HEK293 (cell line): Measurements from ENCODE around the gene UST.

Source experiments
- CTCF ChIA-PET: fragments of 350-600 bp; formaldehyde crosslinking; extraction: SDS; loops from one replicate; lab custom pipeline; 2021; ENCODE audit warnings: antibody characterized with exemption; lab: Yijun Ruan, JAX
- POLR2A ChIA-PET: fragments of 300-600 bp; formaldehyde crosslinking; extraction: SDS; loops from one replicate; lab custom pipeline; 2020; ENCODE audit warnings: antibody characterized with exemption, inconsistent platforms; lab: Yijun Ruan, JAX
- H3K27ac ChIP-seq: fragments of 200-500 bp; sonication (Bioruptor generic); 2 replicates; pipeline ENCODE4 v1.5.1; 2014; ENCODE audit warnings: low read depth, low read length, control low read depth, inconsistent platforms; ENCODE audit errors: extremely low read depth
- H3K36me3 ChIP-seq, 2 experiments: fragments of 200-500 bp in 1 of 2; sonication (Bioruptor generic) in 1 of 2; 1 replicate in 1 of 2; 2 replicates in 1 of 2; pipeline ENCODE4 v1.5.1; 2014 to 2017; ENCODE audit warnings: inconsistent platforms in 2 of 2, low read length in 2 of 2; ENCODE audit not compliant: control insufficient read depth in 2 of 2, insufficient read depth in 1 of 2
- H3K4me1 ChIP-seq: fragments of 200-500 bp; sonication (Bioruptor generic); 2 replicates; pipeline ENCODE4 v1.5.1; 2014; ENCODE audit warnings: mild to moderate bottlenecking, low read length, inconsistent platforms; ENCODE audit not compliant: control insufficient read depth, insufficient read depth
- H3K4me3 ChIP-seq: 2 replicates; pipeline ENCODE4 v1.5.1; 2011; ENCODE audit warnings: low read depth, mild to moderate bottlenecking, control low read depth, low read length, moderate library complexity
- H3K9me3 ChIP-seq: fragments of 200-500 bp; sonication (Bioruptor generic); 2 replicates; pipeline ENCODE4 v1.5.1; 2014; ENCODE audit warnings: low read depth, low read length, inconsistent platforms; ENCODE audit not compliant: control insufficient read depth, insufficient read depth
- FEZF1 ChIP-seq: fragments of 450-650 bp; formaldehyde crosslinking; IDR thresholded peaks from 2 replicates; pipeline ENCODE4 v1.5.1; 2016; ENCODE audit warnings: missing biosample characterization, missing genetic modification characterization
- MEIS1 ChIP-seq: sonication (generic); formaldehyde crosslinking; IDR thresholded peaks from 2 replicates; pipeline ENCODE4 v1.8.1; 2022; ENCODE audit warnings: missing genetic modification reagents, mild to moderate bottlenecking, borderline replicate concordance
- OVOL3 ChIP-seq: fragments of 450-650 bp; formaldehyde crosslinking; IDR thresholded peaks from 2 replicates; pipeline ENCODE4 v1.5.1; 2016; ENCODE audit warnings: missing biosample characterization, missing genetic modification characterization
- PRDM10 ChIP-seq: fragments of 450-650 bp; formaldehyde crosslinking; IDR thresholded peaks from 2 replicates; pipeline ENCODE4 v1.5.1; 2016; ENCODE audit warnings: missing biosample characterization, missing genetic modification characterization
- SP7 ChIP-seq: fragments of 450-650 bp; formaldehyde crosslinking; IDR thresholded peaks from 2 replicates; pipeline ENCODE4 v1.5.1; 2016; ENCODE audit warnings: missing biosample characterization, missing genetic modification characterization
- ZBTB1 ChIP-seq: fragments of 450-650 bp; formaldehyde crosslinking; IDR thresholded peaks from 2 replicates; pipeline ENCODE4 v1.5.1; 2016; ENCODE audit warnings: missing biosample characterization, missing genetic modification characterization
- ZBTB21 ChIP-seq: fragments of 450-650 bp; formaldehyde crosslinking; IDR thresholded peaks from 2 replicates; pipeline ENCODE4 v1.5.1; 2017; ENCODE audit warnings: missing biosample characterization, missing genetic modification characterization
- ZFP69B ChIP-seq: fragments of 450-650 bp; formaldehyde crosslinking; IDR thresholded peaks from 2 replicates; pipeline ENCODE4 v1.5.1; 2016; ENCODE audit warnings: missing biosample characterization, missing genetic modification characterization
- ZNF133 ChIP-seq: fragments of 450-650 bp; formaldehyde crosslinking; IDR thresholded peaks from 2 replicates; pipeline ENCODE4 v1.5.1; 2016; ENCODE audit warnings: missing biosample characterization, missing genetic modification characterization
- ZNF155 ChIP-seq: fragments of 450-650 bp; formaldehyde crosslinking; IDR thresholded peaks from 2 replicates; pipeline ENCODE4 v1.5.1; 2016; ENCODE audit warnings: missing biosample characterization, missing genetic modification characterization
- ZNF174 ChIP-seq: fragments of 450-650 bp; formaldehyde crosslinking; IDR thresholded peaks from 2 replicates; pipeline ENCODE4 v1.5.0; 2017; ENCODE audit warnings: missing biosample characterization, mild to moderate bottlenecking, missing genetic modification characterization
- ZNF391 ChIP-seq: fragments of 450-650 bp; formaldehyde crosslinking; IDR thresholded peaks from 2 replicates; pipeline ENCODE4 v1.5.1; 2016; ENCODE audit warnings: low read depth, missing biosample characterization, missing genetic modification characterization, borderline replicate concordance
- ZNF416 ChIP-seq: fragments of 450-650 bp; formaldehyde crosslinking; IDR thresholded peaks from 2 replicates; pipeline ENCODE4 v1.5.1; 2016; ENCODE audit warnings: missing biosample characterization, missing genetic modification characterization
- ZNF510 ChIP-seq: fragments of 450-650 bp; formaldehyde crosslinking; IDR thresholded peaks from 2 replicates; pipeline ENCODE4 v1.5.1; 2018; ENCODE audit warnings: mild to moderate bottlenecking, missing genetic modification characterization, missing biosample characterization; ENCODE audit not compliant: insufficient replicate concordance
- ZNF654 ChIP-seq: fragments of 450-650 bp; formaldehyde crosslinking; IDR thresholded peaks from 2 replicates; pipeline ENCODE4 v1.5.1; 2016; ENCODE audit warnings: low read depth, missing biosample characterization, missing genetic modification characterization
- ZNF776 ChIP-seq: fragments of 450-650 bp; formaldehyde crosslinking; IDR thresholded peaks from 2 replicates; pipeline ENCODE4 v1.5.0; 2017; ENCODE audit warnings: missing biosample characterization, missing genetic modification characterization, borderline replicate concordance
- TF ChIP-seq, protein P1 (sequence below): fragments of 450-650 bp; formaldehyde crosslinking; IDR thresholded peaks from 2 replicates; pipeline ENCODE4 v1.5.1; 2016; ENCODE audit warnings: missing biosample characterization, missing genetic modification characterization
- TF ChIP-seq, protein P2 (sequence below): fragments of 450-650 bp; formaldehyde crosslinking; IDR thresholded peaks from 2 replicates; pipeline ENCODE4 v1.5.1; 2017; ENCODE audit warnings: missing biosample characterization, missing genetic modification characterization
- TF ChIP-seq, protein P3 (sequence below): fragments of 450-650 bp; formaldehyde crosslinking; IDR thresholded peaks from 2 replicates; pipeline ENCODE4 v1.5.1; 2017; ENCODE audit warnings: missing biosample characterization, missing genetic modification characterization

Gene UST

GRCh38 chr6:148883270-148883669 is 136.4 kb downstream of the UST start (continued):
- TF ChIP-seq, protein P1, sequence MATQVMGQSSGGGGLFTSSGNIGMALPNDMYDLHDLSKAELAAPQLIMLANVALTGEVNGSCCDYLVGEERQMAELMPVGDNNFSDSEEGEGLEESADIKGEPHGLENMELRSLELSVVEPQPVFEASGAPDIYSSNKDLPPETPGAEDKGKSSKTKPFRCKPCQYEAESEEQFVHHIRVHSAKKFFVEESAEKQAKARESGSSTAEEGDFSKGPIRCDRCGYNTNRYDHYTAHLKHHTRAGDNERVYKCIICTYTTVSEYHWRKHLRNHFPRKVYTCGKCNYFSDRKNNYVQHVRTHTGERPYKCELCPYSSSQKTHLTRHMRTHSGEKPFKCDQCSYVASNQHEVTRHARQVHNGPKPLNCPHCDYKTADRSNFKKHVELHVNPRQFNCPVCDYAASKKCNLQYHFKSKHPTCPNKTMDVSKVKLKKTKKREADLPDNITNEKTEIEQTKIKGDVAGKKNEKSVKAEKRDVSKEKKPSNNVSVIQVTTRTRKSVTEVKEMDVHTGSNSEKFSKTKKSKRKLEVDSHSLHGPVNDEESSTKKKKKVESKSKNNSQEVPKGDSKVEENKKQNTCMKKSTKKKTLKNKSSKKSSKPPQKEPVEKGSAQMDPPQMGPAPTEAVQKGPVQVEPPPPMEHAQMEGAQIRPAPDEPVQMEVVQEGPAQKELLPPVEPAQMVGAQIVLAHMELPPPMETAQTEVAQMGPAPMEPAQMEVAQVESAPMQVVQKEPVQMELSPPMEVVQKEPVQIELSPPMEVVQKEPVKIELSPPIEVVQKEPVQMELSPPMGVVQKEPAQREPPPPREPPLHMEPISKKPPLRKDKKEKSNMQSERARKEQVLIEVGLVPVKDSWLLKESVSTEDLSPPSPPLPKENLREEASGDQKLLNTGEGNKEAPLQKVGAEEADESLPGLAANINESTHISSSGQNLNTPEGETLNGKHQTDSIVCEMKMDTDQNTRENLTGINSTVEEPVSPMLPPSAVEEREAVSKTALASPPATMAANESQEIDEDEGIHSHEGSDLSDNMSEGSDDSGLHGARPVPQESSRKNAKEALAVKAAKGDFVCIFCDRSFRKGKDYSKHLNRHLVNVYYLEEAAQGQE (tag by site-specific recombination) = no peak
- TF ChIP-seq ZNF391 (tag by site-specific recombination) = no peak
- TF ChIP-seq ZNF776 (tag by site-specific recombination) = no peak
- TF ChIP-seq ZNF654 (tag by site-specific recombination) = no peak

DNA sequence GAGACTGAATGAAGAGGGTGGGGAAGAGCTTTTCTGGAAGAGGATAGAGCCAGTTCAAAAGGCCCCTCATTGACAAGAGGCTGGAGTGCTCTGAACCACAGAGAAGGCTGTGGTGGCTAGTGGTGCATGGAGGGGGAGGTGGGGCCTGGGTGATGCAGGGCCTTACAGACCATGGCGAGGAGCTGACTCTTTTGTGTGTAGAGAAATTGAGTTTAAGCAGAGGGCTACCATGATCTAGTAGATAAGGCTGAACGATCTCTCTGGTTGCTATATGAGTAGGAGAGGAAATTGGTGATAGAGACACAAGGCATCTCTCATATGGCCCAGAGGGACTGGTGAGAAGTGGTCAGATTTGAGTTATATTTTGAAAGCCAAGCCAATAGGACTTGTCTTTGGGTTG is 137.6 kb downstream of the UST start:
- Histone ChIP-seq H3K36me3 (no peaks in the 10 kb centered on the region), H3K4me1 (peaks cover 4% of the 10 kb centered on the region; the same call in 1 of the 2 replicates), H3K9me3 (no peaks in the 10 kb centered on the region), H3K4me3 (no peak overlapping the region), H3K27ac (no peak overlapping the region)
- POLR2A ChIA-PET = no interaction called here
- CTCF ChIA-PET = interaction anchor here (0.7 kb wide), 1 partner anchor 271 kb away, joined by 5 read pairs; no protein-coding TSS in a partner anchor
- TF ChIP-seq ZNF416 (tag by site-specific recombination) (no peak), OVOL3 (no peak), ZBTB21 (tag by site-specific recombination) (no peak), ZNF510 (no peak), ZNF133 (no peak)

DNA sequence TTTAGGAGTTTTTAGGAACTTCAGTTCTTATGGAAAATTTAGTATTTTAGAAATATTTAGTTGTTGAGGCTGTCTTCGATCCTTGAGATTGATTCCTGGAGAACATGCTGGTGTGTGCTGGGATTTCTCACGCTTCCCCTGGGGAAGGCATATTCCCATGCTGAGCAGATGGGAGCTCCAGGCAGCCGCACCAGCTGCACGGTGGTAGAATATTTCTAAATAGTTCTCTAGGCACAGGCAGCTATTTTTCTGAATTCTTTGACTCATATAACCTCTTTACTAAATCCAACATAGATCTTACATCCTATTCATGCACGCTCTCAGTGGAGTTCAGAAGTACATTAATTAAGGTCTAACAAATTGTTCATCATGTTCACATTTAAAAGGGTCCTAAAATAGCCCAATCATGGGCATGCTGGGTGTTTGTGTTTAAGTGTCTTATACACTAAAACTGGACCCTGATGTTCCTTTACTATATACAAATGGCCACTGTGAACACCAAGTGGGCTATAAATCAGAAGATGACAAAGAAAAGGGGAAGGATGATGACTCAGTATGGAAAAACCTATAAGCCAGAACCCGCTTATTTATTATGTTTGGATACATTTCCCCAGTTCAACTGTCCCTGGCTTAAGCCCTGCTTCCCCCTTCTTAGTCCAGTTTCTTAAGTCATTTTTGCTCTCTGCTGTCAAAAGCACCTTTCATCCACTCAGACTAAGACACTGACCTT is 138.5 kb downstream of the UST start:
- no peak for TF ChIP-seq ZFP69B (tag by site-specific recombination)
- TF ChIP-seq MEIS1 = 0 out of 2 replicates have a peak, but pooled peaks have one; percentile 17
- peak; percentile 61 for TF ChIP-seq FEZF1
- TF ChIP-seq, protein P2, sequence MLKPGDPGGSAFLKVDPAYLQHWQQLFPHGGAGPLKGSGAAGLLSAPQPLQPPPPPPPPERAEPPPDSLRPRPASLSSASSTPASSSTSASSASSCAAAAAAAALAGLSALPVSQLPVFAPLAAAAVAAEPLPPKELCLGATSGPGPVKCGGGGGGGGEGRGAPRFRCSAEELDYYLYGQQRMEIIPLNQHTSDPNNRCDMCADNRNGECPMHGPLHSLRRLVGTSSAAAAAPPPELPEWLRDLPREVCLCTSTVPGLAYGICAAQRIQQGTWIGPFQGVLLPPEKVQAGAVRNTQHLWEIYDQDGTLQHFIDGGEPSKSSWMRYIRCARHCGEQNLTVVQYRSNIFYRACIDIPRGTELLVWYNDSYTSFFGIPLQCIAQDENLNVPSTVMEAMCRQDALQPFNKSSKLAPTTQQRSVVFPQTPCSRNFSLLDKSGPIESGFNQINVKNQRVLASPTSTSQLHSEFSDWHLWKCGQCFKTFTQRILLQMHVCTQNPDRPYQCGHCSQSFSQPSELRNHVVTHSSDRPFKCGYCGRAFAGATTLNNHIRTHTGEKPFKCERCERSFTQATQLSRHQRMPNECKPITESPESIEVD = peak; percentile 45
- TF ChIP-seq ZNF155 (tag by site-specific recombination) = no peak
- TF ChIP-seq ZNF174 (tag by site-specific recombination) = 0 out of 2 replicates have a peak, but pooled peaks have one; percentile 53
- TF ChIP-seq SP7 (tag by site-specific recombination) = peak; percentile 47
- no peak for TF ChIP-seq PRDM10
- TF ChIP-seq, protein P3, sequence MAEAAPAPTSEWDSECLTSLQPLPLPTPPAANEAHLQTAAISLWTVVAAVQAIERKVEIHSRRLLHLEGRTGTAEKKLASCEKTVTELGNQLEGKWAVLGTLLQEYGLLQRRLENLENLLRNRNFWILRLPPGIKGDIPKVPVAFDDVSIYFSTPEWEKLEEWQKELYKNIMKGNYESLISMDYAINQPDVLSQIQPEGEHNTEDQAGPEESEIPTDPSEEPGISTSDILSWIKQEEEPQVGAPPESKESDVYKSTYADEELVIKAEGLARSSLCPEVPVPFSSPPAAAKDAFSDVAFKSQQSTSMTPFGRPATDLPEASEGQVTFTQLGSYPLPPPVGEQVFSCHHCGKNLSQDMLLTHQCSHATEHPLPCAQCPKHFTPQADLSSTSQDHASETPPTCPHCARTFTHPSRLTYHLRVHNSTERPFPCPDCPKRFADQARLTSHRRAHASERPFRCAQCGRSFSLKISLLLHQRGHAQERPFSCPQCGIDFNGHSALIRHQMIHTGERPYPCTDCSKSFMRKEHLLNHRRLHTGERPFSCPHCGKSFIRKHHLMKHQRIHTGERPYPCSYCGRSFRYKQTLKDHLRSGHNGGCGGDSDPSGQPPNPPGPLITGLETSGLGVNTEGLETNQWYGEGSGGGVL (tag by site-specific recombination) = 0 out of 2 replicates have a peak, but pooled peaks have one; percentile 18
- TF ChIP-seq ZBTB1 = no peak
- POLR2A ChIA-PET = no interaction called here
- Histone ChIP-seq H3K9me3 (no peaks in the 10 kb centered on the region), H3K36me3 (no peaks in the 10 kb centered on the region), H3K4me1 (peaks cover 4% of the 10 kb centered on the region; the same call in 1 of the 2 replicates), H3K27ac (no peak overlapping the region), H3K4me3 (no peak overlapping the region)
- CTCF ChIA-PET = interaction anchor here (0.8 kb wide), 1 partner anchor 350 kb away, joined by 3 read pairs; no protein-coding TSS in a partner anchor
